NCI-H128 (cell line): ENCODE data around the gene GABRG3.

Experiments used
- DNase-seq: peaks from one replicate; lab custom pipeline; 2025; ENCODE audit not compliant: unreplicated experiment; lab: John Stamatoyannopoulos, UW

GABRG3 gene

DNA sequence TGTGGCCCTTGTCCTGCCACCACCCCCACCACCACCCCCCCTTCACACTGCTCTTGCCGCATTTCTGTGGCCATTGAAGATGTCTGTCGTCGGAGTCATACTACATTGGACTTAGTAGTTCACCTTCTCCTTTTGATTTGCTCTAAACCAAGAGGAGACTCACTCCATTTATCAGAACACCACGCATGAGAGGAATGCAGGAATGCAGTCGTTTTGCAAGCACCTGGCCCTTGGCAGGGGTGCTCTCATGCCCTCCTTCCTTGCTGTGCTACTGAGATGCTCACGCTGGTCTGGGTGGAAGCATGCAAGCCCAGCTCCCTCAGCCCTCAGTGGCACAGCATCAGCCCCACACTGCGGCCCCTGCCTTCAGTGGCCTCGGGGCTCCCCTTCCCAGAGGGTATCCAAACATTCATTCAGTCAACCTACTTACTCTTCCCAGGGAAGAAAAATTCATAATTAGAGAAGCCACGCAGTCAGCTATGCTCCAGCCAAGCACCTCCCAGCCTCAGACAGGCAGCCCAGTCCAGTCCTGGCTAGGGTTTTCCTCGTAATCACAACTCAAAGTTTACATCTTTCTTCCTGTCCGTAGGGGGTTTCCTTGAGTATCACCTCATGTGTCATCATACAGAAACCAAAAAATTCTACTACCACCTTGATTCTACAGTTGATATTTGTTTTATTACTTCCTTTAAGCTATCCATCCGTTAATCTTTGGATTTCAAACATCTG, 520.0 kb downstream of the GABRG3 start:
- no peak for DNase-seq

DNA sequence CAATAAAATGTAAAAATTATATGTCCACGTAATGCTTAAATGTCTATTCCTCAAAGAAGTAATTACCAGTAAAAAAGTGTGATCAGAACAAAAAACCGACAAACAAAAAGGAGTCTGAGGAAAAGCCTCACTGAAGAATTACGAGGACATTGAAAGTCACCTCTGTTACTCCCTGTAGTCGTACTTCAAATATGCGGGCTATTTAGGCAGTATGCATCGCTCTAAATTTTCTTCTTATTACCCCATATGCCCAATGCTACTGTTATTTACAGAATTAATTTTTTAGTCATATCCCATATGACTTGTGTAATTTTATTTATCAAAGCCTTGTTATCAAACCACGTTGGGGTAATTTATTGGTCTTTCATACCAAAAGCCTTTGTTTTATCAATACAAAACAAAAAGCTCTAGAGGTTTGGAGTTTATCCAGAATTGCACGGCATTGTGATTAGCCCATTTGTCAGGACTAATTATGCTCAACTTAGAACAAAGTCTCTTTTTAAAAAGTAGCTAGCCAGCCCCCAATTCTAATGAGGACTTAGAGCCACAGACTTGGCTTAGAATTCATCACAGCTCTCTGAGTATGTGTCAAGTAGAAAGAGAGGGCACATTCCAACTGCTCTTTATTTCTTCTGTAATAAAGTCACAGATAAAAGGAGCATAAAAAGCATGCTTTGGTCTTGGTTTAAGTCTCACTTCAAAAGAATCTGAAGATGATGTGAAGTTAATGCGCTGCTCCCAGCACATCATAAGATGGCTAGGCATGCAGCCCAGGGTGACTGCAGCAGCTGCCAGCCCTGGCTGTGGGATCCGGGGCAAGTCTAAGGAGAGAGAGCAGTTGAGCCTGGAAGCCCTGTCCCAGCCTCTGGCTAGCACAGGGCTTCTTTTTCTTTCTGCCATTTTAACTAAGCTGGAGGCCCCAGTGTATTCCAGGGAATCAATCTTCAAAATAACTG, 521.0 kb downstream of the GABRG3 start:
- no peak for DNase-seq

DNA sequence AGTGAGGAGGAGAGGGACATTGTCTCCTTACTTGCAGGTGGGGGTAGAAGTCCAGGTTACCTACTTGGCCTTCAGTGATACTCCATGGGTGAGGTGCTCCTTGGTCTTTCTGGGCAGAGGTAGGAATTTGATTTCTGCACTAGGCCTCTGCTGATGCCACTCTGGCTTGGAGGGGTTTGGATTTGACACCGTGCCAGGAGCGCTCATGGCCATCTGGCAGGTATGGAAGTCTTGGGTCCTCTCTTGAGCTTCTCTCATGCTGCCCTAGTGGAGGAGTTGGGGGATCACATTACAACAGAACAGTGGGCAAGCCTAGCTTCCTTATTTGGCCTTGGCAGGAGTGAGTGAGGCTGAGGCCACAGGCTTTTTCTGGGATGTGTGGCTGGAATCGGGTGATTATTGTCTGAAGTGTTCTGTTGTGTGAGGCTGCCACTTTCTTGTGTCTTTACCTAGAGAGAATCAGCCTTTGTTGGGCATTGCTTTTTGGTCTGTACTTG, 525.0 kb downstream of the GABRG3 start:
- DNase-seq: no peak

DNA sequence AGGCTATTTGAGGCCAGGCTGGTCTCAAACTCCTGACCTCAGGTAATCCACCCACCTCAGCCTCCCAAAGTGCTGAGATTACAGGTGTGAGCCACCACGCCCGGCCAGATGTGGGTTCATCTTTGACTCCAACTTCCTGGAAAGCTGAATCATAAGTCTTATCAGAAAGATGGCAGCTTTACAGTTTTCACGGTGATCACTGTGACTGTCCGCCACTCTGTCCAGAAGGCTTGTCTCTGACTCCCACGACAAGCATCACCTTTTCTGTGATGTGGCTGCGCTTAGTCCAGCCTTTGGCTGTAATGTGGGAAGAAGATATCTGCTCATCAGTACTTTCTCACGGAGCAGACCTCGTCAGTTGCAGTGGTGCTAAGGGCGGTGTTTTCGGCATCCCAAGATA, 527.7 kb downstream of the GABRG3 start:
- no peak for DNase-seq

DNA sequence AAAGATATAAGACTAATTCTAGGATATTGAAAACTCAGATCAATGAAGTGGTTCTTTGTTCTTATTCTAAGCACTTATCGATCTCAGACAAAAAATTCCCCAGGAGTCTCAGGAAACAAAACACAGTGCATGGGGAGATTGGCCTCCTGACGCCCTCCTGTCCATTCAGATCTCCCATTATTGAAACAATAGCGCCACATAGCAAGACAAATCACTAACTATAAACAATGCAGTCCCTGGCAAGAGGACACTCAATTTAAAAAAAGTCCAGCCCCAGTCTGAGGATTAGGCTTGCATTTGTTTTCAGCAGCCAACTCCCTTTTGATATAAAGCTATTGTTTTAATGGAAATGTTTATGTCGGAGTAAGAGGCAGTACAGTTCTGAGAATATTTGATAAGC, 528.2 kb downstream of the GABRG3 start:
- DNase-seq: no peak

DNA sequence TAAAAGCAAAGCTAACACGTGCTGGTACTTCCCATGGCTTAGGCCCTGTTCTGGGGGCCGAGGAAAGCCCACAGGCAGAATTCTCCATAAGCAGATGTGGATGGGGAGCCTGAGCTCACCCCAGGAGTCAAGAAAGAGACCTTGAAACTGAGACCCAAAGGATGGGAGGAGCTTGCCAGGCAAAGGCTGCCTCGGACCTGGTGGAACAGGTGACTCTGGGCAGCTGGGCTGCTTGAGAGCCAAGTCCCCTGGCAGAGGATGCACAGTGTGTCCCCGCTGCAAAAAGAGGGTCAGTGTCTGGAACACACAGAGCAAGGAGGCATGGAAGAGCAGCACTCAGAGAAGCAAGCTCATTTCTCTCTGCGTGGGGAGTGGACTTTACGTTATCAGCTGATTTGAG, 528.7 kb downstream of the GABRG3 start:
- no peak for DNase-seq

DNA sequence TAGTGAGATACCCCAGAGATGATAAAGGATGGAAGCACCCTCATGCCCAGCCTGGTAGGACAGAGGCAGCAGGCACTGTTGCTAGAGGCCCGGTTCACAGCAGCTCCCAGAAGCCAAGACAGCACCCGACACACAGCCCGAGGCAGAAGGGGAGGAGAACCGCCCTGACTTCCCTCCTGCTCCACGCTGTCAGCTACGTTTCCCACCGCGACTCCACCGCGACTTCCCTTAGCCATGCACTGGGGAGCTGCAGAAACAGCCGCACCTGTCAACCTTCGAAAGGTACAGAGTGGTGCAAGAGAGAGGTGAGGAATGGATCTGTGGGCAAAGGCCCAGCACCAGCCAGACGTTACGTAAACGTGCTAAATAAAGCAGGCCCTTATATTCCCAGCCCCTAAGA, 529.2 kb downstream of the GABRG3 start:
- no peak for DNase-seq

DNA sequence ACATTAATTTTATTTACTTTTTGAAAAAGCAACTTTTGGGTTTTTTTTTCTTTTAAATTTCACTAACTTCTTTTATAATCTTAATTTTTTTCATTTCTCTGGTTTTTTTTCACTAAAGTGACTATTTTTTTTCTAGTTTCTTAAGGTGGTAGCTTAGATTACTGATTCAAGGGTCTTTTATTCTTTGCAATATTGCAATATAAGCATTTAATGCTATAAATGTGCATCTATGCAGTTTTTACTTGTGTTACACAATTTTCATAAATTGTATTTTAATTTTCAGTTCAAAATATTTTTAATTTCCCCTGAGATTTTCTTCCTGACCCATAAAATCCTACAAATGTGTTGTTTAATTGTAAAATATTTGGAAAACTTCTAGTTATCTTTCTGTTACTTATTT, 535.8 kb downstream of the GABRG3 start:
- no peak for DNase-seq

DNA sequence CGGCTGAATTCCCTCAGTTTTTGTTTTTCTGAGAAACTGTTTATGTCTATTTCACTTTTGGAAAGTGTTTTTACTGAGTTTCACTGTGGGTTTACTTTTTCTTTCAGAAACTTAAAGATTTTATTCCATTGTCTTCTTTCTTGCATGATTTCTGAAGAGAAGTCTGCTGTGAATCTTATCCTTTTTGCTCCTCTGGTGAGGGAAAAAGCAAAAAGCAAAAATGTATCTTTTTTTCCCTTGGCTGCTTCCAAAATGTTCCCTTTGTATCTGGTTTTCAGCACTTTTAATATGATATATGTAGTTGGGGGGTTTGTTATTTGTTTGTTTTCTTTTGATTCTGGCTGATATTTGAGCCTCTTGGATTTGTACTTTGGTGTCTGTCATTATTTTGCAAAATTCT, 538.0 kb downstream of the GABRG3 start:
- DNase-seq: no peak

DNA sequence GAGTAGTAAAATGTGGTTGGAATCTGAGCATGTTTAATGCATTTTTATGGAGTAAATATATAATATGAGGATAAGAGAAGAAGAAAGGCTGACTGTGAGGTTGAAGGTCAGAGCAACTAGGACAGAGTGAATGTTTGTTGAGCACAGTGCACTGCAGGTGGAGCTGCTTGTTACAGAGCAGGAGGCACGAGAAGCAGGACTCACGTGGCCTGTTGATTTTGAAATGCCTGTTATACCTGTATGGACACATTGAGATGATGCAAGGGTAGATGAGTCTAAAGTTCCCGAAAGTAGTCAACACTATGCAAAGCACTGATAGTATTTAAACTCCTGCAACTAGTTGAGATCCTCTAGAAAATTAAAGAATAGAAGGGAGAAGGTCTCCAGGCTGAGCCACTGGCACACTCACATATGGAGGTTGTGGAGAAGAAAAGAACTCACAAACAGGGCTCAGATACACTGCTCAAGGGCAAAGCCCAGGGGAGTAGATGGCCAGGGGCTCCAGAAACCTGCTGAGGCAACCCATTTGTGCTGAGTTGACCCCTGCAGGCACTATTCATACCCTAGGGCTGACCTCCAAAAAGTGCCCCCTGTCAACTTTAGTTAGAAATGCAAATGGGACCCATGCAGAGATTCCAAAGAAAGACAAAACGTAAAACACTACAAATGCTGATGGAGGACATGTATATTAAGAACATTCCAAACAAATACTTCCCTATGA, 541.5 kb downstream of the GABRG3 start:
- DNase-seq: no peak

DNA sequence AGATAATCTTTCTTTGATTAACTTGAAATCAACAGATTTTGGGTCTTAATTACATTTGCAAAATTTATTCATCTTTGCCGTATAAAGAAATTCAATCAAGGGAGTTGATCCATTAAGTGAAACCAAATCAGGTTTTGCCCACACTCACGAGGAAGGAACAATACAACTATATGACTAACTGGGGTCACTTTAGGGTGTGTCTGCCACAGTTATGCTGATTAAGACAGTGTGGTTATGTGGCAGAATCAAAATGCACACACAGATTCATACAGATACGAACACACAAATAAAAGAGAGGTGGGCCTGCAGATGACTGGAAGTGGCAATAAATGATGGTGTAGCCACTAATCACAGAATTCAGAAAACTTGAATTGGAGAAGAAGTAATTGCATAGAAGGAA, 543.5 kb downstream of the GABRG3 start:
- no peak for DNase-seq

DNA sequence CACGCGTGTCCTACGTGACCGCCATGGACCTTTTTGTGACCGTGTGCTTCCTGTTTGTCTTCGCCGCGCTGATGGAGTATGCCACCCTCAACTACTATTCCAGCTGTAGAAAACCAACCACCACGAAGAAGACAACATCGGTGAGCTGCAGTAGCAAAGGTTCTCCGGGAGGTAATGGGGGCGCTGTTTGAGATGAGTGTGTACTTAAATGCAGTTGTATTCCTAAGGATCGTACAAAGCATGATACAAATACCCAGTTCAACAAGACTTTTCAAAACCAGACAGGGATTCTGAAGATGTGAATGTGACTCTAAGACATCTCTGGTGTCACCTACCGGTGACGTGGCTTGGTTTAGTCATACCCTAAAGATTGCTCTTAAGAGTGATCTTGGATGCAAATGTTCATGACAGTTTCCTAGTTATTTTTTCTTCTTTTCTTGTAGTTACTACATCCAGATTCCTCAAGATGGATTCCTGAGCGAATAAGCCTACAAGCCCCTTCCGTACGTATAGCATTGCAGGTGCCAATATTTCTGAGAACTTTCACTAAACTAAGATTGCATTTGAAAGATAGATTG, 556.6 kb downstream of the GABRG3 start:
- no peak for DNase-seq

DNA sequence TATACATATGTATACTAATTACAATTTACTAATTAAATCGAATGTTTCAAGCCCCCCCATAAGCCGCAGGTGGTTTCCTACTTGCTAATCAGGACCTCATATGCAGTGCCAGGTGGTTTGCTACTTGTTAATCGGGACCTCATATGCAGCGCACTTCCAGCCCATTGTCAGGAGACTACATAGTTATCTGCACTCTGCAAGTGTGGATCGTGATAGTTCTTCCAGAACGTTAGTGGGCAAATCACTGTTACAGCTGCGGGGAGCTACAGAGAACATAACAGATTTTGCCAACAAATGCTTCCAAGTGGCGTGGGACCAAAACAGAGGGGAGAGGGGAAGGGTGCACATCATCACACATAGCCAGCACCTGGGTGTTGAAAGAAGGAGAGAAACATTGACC, 558.4 kb downstream of the GABRG3 start:
- no peak for DNase-seq

DNA sequence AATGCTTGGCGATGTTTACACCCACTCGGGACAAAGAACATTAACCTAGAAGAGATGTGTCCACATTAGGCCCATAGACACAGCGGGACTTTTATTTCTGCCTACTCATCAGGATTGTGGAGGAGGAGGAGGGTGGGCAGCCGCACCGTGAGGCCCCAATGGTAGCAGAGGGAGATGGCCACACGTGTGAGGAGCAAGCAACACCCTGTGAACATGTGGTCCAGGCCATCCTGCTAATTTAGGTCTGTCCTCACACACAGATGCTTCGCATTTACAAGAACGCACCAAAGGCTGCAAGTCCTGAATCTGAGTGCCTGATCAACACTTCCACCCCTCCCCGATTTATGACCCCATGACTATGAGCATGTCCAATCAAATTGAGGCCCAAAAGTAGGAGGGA, 560.0 kb downstream of the GABRG3 start:
- no peak for DNase-seq

DNA sequence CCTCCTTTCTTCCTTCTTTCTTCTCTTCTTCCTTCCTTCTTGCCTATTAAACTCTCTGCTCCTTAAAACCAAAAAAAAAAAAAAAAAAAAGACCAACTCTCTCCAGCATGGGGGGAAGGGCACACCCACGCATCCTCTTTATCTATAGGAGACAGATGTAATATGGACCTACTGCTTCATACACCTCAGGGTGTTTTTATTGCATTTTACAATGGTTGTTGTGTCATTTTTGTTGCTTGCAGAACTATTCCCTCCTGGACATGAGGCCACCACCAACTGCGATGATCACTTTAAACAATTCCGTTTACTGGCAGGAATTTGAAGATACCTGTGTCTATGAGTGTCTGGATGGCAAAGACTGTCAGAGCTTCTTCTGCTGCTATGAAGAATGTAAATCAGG, 561.4 kb downstream of the GABRG3 start:
- no peak for DNase-seq

DNA sequence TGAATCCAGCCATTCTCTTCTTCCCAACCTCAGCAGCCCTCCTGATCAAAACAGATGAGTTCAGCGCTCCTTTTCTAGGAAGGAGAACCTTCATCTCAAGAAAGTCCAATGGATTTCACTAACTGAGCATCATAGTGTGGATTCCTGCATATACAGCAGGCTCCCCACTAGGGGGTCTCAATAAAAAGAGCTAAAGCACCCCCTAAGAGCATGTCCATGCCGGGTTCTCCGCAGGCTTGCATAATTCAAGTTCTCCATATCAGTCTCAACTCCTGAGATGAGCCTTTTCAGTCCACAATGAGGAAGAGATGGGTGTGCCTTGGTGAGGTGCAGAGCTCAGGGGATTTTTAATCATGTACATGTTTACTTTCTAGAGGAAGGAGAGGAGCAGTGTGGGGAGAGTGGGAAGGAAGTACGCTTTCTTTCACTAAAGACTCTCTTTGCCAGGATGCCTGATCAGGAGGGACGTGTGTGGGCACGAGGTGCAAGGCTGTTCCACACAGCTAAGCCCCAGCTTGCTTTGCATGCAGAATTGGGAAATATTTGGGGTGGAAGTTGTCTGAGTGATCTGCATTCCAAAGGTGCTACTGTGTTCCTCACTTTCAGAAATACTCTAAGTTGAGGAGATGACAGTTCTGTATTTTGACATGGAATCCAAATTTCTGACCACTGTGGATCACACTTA, 564.6 kb downstream of the GABRG3 start:
- DNase-seq: no peak

DNA sequence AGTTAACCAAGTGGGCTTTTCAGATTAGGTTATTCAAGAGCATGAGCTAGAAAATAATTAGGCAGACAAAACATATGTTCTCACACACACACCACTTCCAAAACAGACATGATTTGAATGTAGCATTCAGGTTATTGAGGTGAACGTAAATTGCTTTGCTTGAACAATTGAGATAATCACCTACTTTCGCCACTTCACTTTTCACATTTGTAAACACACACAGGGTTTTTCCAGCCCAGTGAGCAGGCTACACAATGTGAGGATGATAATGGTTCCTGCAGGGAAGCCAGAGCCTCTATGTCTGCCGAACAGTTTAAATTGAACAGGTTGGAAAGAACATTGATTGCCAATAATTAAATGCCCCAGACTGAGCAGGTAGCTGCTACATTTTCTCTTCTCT, 567.3 kb downstream of the GABRG3 start:
- peak; percentile 36 for DNase-seq

DNA sequence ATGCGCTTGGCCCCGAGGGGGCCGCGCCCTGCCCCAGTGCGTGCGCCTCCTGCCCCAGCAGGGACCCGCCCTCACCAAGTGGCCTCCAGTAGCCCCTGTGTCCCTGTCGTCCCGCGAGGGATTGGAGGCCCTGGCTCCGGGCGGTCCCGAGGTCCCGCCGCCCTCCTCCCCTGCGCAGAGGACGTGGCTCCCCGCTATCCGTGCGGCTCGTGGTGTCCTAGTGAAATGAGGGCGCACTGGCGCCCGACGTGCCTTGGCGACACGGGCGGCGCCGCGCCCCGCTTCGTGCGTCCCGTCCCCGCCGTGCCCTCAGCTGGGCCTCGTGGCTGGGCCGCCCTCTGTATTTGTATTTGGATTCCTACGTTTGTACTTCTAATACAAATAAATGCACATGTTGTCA, 570.6 kb downstream of the GABRG3 start:
- no peak for DNase-seq

DNA sequence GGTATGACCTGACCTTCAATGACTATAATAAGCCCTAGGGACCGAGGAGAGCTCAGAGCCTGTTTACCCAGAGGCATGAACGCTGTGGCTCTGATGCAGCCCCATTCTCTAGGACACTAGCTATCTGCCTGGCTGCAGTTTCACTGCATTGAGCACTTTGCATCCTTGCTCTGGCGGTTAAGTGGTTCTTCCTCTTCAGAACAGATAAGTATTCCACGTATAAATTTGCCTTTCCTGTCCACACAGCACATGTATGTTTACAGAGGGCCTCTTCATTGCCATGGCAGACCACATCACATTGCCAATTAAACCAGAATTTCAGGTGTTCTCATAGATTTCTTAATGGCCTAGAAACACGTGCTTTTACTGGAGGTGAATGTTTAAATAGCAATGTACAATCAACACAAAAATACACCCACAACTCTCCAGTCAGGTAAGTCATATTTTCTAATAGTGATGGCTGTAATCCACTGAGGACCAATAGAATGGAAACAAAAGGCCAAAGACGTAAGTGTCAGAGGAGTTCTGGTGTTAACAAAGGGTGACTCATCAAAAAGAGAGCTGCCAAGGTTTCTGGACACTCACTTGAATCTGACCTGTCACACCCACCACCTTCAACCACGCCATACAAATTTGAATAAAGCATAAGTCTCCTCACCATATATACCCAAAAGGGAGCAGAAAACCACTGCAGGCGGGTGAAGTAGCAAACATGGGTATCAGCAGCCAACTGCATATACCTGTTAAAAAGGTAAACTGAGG, 574.7 kb downstream of the GABRG3 start:
- no peak for DNase-seq

DNA sequence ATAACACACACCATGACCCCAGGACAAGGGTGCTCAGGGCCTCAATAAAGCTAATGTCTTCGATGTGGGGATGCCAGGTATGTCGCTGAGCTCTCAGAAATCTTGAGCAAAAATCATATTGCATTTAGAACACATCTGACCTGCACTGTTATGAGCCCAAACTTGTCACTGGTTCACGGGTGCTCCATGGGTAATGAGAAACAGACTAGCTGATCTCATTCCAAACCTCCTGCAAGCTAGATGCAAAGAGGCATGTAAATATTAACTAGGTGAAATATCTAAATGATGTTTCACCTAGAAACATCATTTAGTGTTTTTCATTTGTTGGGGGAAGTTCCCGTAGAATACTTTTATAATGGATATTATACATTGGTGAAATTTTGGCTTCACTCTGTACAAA, 578.8 kb downstream of the GABRG3 start:
- DNase-seq: no peak
